Measurements from ENCODE around the gene ADGRD1. TPM values are rescaled to one million over a fixed set of nuclear protein-coding genes. Genes with fewer than 3 reads are reported as not detected.

Gene ADGRD1
- total RNA-seq, 2 donors from 2014 or later: 21.3 to 37.0 TPM

- no peak for DNase-seq (ENCODE audit: low spot score)
- Histone ChIP-seq H3K36me3 (no peaks in the 10 kb centered on the region), H3K27me3 (replicated peaks; ENCODE audit: insufficient read depth) (no peaks in the 10 kb centered on the region), H3K27ac (no peak overlapping the region), H3K4me3 (no peak overlapping the region), H3K4me1 (ENCODE audit: control insufficient read depth in 1 of 2, low read depth in 2 of 2) (peaks cover 0 to 6% of the 10 kb centered on the region in 2 donors), H3K9me3 (no peaks in the 10 kb centered on the region)
- ATAC-seq (ENCODE audit: insufficient number of reproducible peaks, low FRiP score, low read depth): no peak
- TF ChIP-seq, protein P1, sequence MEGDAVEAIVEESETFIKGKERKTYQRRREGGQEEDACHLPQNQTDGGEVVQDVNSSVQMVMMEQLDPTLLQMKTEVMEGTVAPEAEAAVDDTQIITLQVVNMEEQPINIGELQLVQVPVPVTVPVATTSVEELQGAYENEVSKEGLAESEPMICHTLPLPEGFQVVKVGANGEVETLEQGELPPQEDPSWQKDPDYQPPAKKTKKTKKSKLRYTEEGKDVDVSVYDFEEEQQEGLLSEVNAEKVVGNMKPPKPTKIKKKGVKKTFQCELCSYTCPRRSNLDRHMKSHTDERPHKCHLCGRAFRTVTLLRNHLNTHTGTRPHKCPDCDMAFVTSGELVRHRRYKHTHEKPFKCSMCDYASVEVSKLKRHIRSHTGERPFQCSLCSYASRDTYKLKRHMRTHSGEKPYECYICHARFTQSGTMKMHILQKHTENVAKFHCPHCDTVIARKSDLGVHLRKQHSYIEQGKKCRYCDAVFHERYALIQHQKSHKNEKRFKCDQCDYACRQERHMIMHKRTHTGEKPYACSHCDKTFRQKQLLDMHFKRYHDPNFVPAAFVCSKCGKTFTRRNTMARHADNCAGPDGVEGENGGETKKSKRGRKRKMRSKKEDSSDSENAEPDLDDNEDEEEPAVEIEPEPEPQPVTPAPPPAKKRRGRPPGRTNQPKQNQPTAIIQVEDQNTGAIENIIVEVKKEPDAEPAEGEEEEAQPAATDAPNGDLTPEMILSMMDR (IDR thresholded peaks at IDR 0.05): no peak
Measured at GRCh38 chr12:131009595-131010395, 56.1 kb downstream of the ADGRD1 start.

DNA sequence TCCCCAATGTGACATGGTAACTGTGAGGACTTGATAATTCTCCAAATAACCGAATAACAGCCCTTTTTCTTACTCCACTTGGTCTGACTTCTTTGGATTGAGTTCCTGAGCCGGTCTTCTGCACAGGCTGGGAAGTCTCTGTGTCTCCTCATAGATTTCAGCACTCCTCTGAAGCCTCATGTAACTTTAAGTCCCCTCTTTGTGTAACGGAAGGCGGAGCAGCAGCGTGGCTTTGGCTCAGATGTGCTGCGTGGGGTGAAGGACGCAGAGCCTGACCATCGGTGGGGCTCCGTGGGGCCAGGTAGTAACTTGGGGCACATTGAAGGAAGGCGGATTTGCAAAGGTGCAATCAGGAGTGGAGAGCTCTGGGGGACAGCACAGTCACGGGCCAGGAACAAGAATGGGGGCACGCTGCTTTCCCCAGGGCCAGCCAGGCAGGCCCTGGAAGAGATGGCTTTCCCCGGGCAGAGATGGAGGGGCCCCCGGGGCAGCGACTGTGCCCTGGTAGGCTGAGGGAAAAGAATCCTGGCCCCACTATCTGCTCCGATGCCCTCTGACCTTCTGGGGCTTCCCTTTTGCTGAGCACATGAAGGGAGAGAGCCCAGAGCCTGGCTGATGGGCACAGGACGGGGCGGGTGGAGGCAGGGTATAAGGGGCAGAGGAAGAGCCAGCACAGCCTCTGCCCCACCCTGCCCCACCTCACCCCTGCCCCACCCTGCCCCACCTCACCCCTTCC is 56.9 kb downstream of the ADGRD1 start:
- TF ChIP-seq, protein P1 (IDR thresholded peaks at IDR 0.05): no peak
- no peaks in the 10 kb centered on the region for H3K36me3 ChIP-seq
- ATAC-seq (ENCODE audit: insufficient number of reproducible peaks, low FRiP score, low read depth): no peak

GRCh38 chr12:131011165-131012079 is 57.7 kb downstream of the ADGRD1 start:
- ATAC-seq (ENCODE audit: insufficient number of reproducible peaks, low FRiP score, low read depth): no peak

More for the DNA sequence above, 56.9 kb downstream of the ADGRD1 start:
- Histone ChIP-seq H3K4me3 (no peak overlapping the region), H3K9me3 (no peaks in the 10 kb centered on the region), H3K4me1 (ENCODE audit: control insufficient read depth in 1 of 2, low read depth in 2 of 2) (peaks cover 0 to 6% of the 10 kb centered on the region in 2 donors), H3K27ac (no peak overlapping the region), H3K27me3 (replicated peaks; ENCODE audit: insufficient read depth) (no peaks in the 10 kb centered on the region)
- no peak for DNase-seq (ENCODE audit: low spot score)

DNA sequence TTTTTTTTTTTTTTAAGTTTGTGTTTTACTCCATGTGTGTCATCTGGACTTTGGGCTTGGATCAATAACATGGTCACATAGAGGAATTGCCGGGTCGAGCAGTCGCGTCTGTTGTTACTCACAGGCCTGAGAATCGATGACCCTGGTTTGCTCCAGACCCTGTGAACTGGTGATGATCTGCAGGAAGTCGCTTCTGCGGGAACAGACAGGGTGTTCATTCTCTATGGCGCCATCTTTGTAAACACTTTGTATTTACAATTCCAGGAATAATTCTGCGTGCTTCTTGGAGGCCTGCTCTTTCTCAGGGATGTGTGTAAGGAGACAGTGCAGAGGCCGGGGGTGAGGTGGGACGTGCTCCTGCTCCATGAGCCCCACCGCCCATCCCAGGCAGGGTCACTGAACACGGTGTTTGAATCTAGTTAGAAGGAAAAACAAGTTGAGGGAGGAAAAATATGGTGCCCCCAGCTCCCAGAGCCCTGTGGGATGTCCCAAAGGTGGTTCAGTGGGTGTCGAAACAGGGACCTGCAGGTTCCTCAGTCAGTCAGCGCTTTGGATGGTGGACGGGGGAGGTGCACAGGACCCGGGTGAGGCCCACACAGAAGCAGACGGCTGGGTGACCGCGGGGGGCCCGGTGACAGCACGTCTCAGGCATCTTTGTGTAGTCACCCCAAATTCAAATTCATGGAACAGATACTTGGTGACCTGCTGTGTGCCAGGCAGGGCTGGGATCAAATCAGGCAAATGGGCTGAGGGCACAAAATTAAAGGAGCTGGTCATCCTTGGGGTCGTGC is 58.8 kb downstream of the ADGRD1 start:
- Histone ChIP-seq H3K9me3 (no peaks in the 10 kb centered on the region), H3K36me3 (no peaks in the 10 kb centered on the region), H3K4me1 (ENCODE audit: control insufficient read depth in 1 of 2, low read depth in 2 of 2) (no peaks in the 10 kb centered on the region), H3K27ac (no peak overlapping the region), H3K4me3 (no peak overlapping the region), H3K27me3 (replicated peaks; ENCODE audit: insufficient read depth) (no peaks in the 10 kb centered on the region)
- TF ChIP-seq, protein P1 (IDR thresholded peaks at IDR 0.05): no peak
- DNase-seq (ENCODE audit: low spot score) (no peak), ATAC-seq (ENCODE audit: insufficient number of reproducible peaks, low FRiP score, low read depth) (no peak)

More at GRCh38 chr12:131011165-131012079, 57.7 kb downstream of the ADGRD1 start:
- H3K27ac ChIP-seq: no peak overlapping the region
- no peaks in the 10 kb centered on the region for H3K9me3 ChIP-seq
- TF ChIP-seq, protein P1 (IDR thresholded peaks at IDR 0.05): no peak
- no peak for DNase-seq (ENCODE audit: low spot score)
- no peak overlapping the region for H3K4me3 ChIP-seq
- H3K4me1 ChIP-seq (ENCODE audit: control insufficient read depth in 1 of 2, low read depth in 2 of 2): peaks cover 0 to 6% of the 10 kb centered on the region in 2 donors
- no peaks in the 10 kb centered on the region for H3K27me3 ChIP-seq (replicated peaks; ENCODE audit: insufficient read depth)
- H3K36me3 ChIP-seq: no peaks in the 10 kb centered on the region
